NCI-H446 (cell line): ENCODE measurements around the gene TOR1A.
"Not testable (repeated sequence)": the region's sequence is repeated elsewhere in the genome, so short reads cannot be mapped to it uniquely, and the experiment has no call there.

Experiments
- DNase-seq, 2 experiments: peaks; one replicate each; lab custom pipeline; 2025; lab: John Stamatoyannopoulos, UW

TOR1A gene

GRCh38 chr9:129781131-129781530, 42.8 kb downstream of the TOR1A start:
- DNase-seq, result no peak

GRCh38 chr9:129779560-129780190, 44.3 kb downstream of the TOR1A start:
- DNase-seq, result no peak

- no peak for DNase-seq
These were observed 45.5 kb downstream of the TOR1A start for GRCh38 chr9:129778469-129778868.

GRCh38 chr9:129777769-129778130, 46.2 kb downstream of the TOR1A start:
- no peak for DNase-seq

- DNase-seq, result peak in 1 of 2 experiments; percentile 40
These were observed 46.8 kb downstream of the TOR1A start for GRCh38 chr9:129776938-129777768.

GRCh38 chr9:129776566-129776937, 47.4 kb downstream of the TOR1A start:
- no peak for DNase-seq

GRCh38 chr9:129776096-129776495, 47.8 kb downstream of the TOR1A start:
- not testable (repeated sequence) for DNase-seq

- DNase-seq, result no peak
These were observed 48.5 kb downstream of the TOR1A start for GRCh38 chr9:129775448-129775798.

- DNase-seq, result no peak
These were observed 49.0 kb downstream of the TOR1A start for GRCh38 chr9:129774791-129775447.

GRCh38 chr9:129773262-129774048, 50.5 kb downstream of the TOR1A start:
- no peak for DNase-seq

GRCh38 chr9:129770741-129771140, 53.2 kb downstream of the TOR1A start:
- no peak for DNase-seq

- DNase-seq, result no peak
These were observed 54.3 kb downstream of the TOR1A start for GRCh38 chr9:129769669-129770068.

GRCh38 chr9:129768486-129768885, 55.5 kb downstream of the TOR1A start:
- no peak for DNase-seq

GRCh38 chr9:129765764-129766317, 58.1 kb downstream of the TOR1A start:
- DNase-seq, result no peak

GRCh38 chr9:129762985-129763926, 60.7 kb downstream of the TOR1A start:
- DNase-seq, result no peak
